Measurements from ENCODE around the gene CCDC192.

- TF ChIP-seq POLR2A (IDR thresholded peaks at IDR 0.05) (no peak), CTCF (IDR thresholded peaks at IDR 0.05) (no peak), POLR2AphosphoS5 (IDR thresholded peaks at IDR 0.05; ENCODE audit: insufficient read depth in 1 of 2, low read depth in 1 of 2) (no peak)
Observed at GRCh38 chr5:127865273-127865672, 162.1 kb downstream of the CCDC192 start.

Data from vagina (tissue), 2 donors.